Naive thymus-derived CD4-positive, alpha-beta T cell (primary cell): ENCODE measurements around the gene UXS1. TPM values are rescaled to one million over a fixed set of nuclear protein-coding genes. Genes with fewer than 3 reads are reported as not detected.

ENCODE experiments used
- ATAC-seq: fragments of 150-1000 bp; cut with Tn5 transposase; 2 replicates; pipeline ENCODE4 v1.10.0; 2021; ENCODE audit warnings: mild to moderate bottlenecking, moderate library complexity
- CTCF ChIA-PET: fragments of 350-600 bp; sonication (Branson Sonifier 250); formaldehyde crosslinking; loops from one replicate; lab custom pipeline; 2021; ENCODE audit warnings: antibody characterized with exemption; lab: Charles Lee
- POLR2A ChIA-PET: fragments of 350-600 bp; sonication (Branson Sonifier 250); formaldehyde crosslinking; loops from one replicate; lab custom pipeline; 2021; ENCODE audit warnings: antibody characterized with exemption, inconsistent platforms; lab: Charles Lee
- DNase-seq, 9 donors: peaks; one replicate each; pipeline versions ENCODE4 v3.0.0 to v3.0.0-alpha.2; 2020 to 2022; ENCODE audit warnings: mixed read lengths in 1 of 9
- H3K27ac ChIP-seq: one replicate; pipeline ENCODE4 v1.7.0; 2013; ENCODE audit warnings: mild to moderate bottlenecking, low read depth, low read length, moderate library complexity
- H3K27me3 ChIP-seq, 2 donors: one replicate each; pipeline ENCODE4 v1.7.0; 2013; ENCODE audit warnings: low read length in 2 of 2, mild to moderate bottlenecking in 2 of 2, moderate library complexity in 2 of 2; ENCODE audit not compliant: control insufficient read depth in 2 of 2, insufficient read depth in 2 of 2
- H3K36me3 ChIP-seq, 3 experiments: 1 replicate in 2 of 3; 2 replicates in 1 of 3; pipeline ENCODE4 v1.7.0; 2013; ENCODE audit warnings: low read length in 3 of 3, mild to moderate bottlenecking in 3 of 3, moderate library complexity in 1 of 3; ENCODE audit not compliant: insufficient read depth in 3 of 3, control insufficient read depth in 2 of 3
- H3K4me1 ChIP-seq, 2 donors: one replicate each; pipeline ENCODE4 v1.7.0; 2013; ENCODE audit warnings: low read length in 2 of 2, mild to moderate bottlenecking in 2 of 2, moderate library complexity in 1 of 2; ENCODE audit not compliant: control insufficient read depth in 2 of 2, insufficient read depth in 2 of 2
- H3K4me3 ChIP-seq: 2 replicates; pipeline ENCODE4 v1.7.0; 2013; ENCODE audit warnings: mild to moderate bottlenecking, low read length
- H3K9me3 ChIP-seq, 3 experiments: 1 replicate in 2 of 3; 2 replicates in 1 of 3; pipeline ENCODE4 v1.7.0; 2013; ENCODE audit warnings: low read length in 3 of 3; ENCODE audit not compliant: control insufficient read depth in 2 of 3
- H3K27ac Mint-ChIP-seq, 9 donors: one replicate each; pipeline ENCODE4 v1.8.0; 2020 to 2022; ENCODE audit warnings: mixed read lengths in 9 of 9, mild to moderate bottlenecking in 8 of 9, moderate library complexity in 5 of 9, inconsistent platforms in 2 of 9
- H3K27me3 Mint-ChIP-seq, 5 donors: one replicate each; pipeline ENCODE4 v1.8.0; 2021 to 2022; ENCODE audit warnings: mixed read lengths in 5 of 5, mild to moderate bottlenecking in 1 of 5
- H3K36me3 Mint-ChIP-seq, 5 donors: one replicate each; pipeline ENCODE4 v1.8.0; 2020 to 2022; ENCODE audit warnings: mixed read lengths in 5 of 5, mild to moderate bottlenecking in 3 of 5, inconsistent platforms in 1 of 5
- H3K4me1 Mint-ChIP-seq, 7 donors: one replicate each; pipeline ENCODE4 v1.8.0; 2020 to 2022; ENCODE audit warnings: mixed read lengths in 7 of 7, mild to moderate bottlenecking in 3 of 7, inconsistent platforms in 1 of 7
- H3K4me3 Mint-ChIP-seq, 10 donors: one replicate each; pipeline ENCODE4 v1.8.0; 2020 to 2022; ENCODE audit warnings: mild to moderate bottlenecking in 10 of 10, mixed read lengths in 10 of 10, moderate library complexity in 6 of 10, inconsistent platforms in 2 of 10
- H3K9me3 Mint-ChIP-seq, 11 donors: one replicate each; pipeline ENCODE4 v1.8.0; 2020 to 2022; ENCODE audit warnings: mixed read lengths in 11 of 11, mild to moderate bottlenecking in 4 of 11, inconsistent platforms in 1 of 11, moderate library complexity in 1 of 11
- intact Hi-C, 2 donors: fragments of 100-400 bp; cut with micrococcal nuclease; formaldehyde crosslinking; loops; one replicate each; pipeline ENCODE4 v1.15.1; 2023
- polyA plus RNA-seq, 2 donors: library from polyadenylated mRNA; unstranded; fragments of 300-500 nt; fragmentation: Illumina TruSeq; gene quantifications; one replicate each; pipeline ENCODE4 v1.2.3, GENCODE V29; 2021
- total RNA-seq, 6 experiments: library from RNA in 5 of 6; stranded (reverse) in 5 of 6; gene quantifications; 1 replicate in 5 of 6; 2 replicates in 1 of 6; pipeline ENCODE4 v1.2.3 and lab custom pipeline; 2021 to 2026

UXS1 gene
- total and polyA plus RNA-seq, 7 experiments from 2014 or later, result 52.3 to 185 (median 93.3) TPM

- Mint-ChIP-seq H3K9me3 (no peaks in the 10 kb centered on the region), H3K27me3 (peaks cover 0 to 12% (median 0%) of the 10 kb centered on the region in 5 donors), H3K27ac (peak overlapping the region; percentile 5 to 90 (median 54)), H3K36me3 (peaks cover 0 to 20% (median 7%) of the 10 kb centered on the region in 5 donors), H3K4me3 (peak overlapping the region; percentile 79 to 99 (median 88)), H3K4me1 (peaks cover 50 to 63% (median 58%) of the 10 kb centered on the region in 7 donors)
- Histone ChIP-seq H3K4me3 (peak overlapping the region; percentile 62), H3K4me1 (peaks cover 17 to 54% of the 10 kb centered on the region in 2 donors), H3K27me3 (no peaks in the 10 kb centered on the region), H3K27ac (peak overlapping the region; percentile 82), H3K36me3 (peaks cover 0 to 3% (median 0%) of the 10 kb centered on the region in 3 experiments), H3K9me3 (no peaks in the 10 kb centered on the region)
- ATAC-seq (peak; percentile 33), DNase-seq (peak in 8 of 9 donors; percentile 13 to 68 (median 16))
- CTCF ChIA-PET, result interaction anchor here (0.7 to 1.8 kb wide), 8 partner anchors 23 to 89 kb away, joined by 3 to 9 read pairs (median 4); no protein-coding TSS in a partner anchor
- intact Hi-C loops, result loop anchor here (1.0 to 10.0 kb wide), 6 partner anchors 9 to 1156 kb away; partner anchors contain the start of genes C2orf49 (in 1 of the 2) and MRPS9 (in 1 of the 2)
- POLR2A ChIA-PET, result interaction anchor here (0.6 to 2.2 kb wide), 10 partner anchors 10 to 98 kb away, joined by 3 to 52 read pairs (median 4); no protein-coding TSS in a partner anchor
Measured at GRCh38 chr2:106192752-106193689, 1.1 kb downstream of the UXS1 start.

GRCh38 chr2:106191511-106192016 is 2.5 kb downstream of the UXS1 start:
- DNase-seq (no peak), ATAC-seq (no peak)
- peak overlapping the region in 5 of 9 donors; percentile 2 to 67 (median 37) for H3K27ac Mint-ChIP-seq
- intact Hi-C loops, result loop anchor here (5.0 to 10.0 kb wide), 5 partner anchors 47 to 1154 kb away; partner anchors contain the start of genes C2orf49 (in 1 of the 2) and MRPS9 (in 1 of the 2)
- no peaks in the 10 kb centered on the region for H3K9me3 Mint-ChIP-seq
- CTCF ChIA-PET, result no interaction called here
- Histone ChIP-seq H3K4me3 (no peak overlapping the region), H3K4me1 (peaks cover 17 to 64% of the 10 kb centered on the region in 2 donors), H3K9me3 (no peaks in the 10 kb centered on the region), H3K27ac (no peak overlapping the region), H3K27me3 (no peaks in the 10 kb centered on the region), H3K36me3 (peaks cover 0 to 3% (median 0%) of the 10 kb centered on the region in 3 experiments)
- peaks cover 0 to 20% (median 7%) of the 10 kb centered on the region in 5 donors for H3K36me3 Mint-ChIP-seq
- peaks cover 56 to 78% (median 69%) of the 10 kb centered on the region in 7 donors for H3K4me1 Mint-ChIP-seq
- peaks cover 0 to 10% (median 0%) of the 10 kb centered on the region in 5 donors for H3K27me3 Mint-ChIP-seq
- H3K4me3 Mint-ChIP-seq, result peak overlapping the region; percentile 49 to 99 (median 87)
- POLR2A ChIA-PET, result interaction anchor here (2.5 kb wide), 1 partner anchor 30 kb away, joined by 20 read pairs; no protein-coding TSS in a partner anchor

- H3K27me3 Mint-ChIP-seq, result peaks cover 0 to 4% (median 0%) of the 10 kb centered on the region in 5 donors
- no peaks in the 10 kb centered on the region for H3K27me3 ChIP-seq
- peaks cover 4 to 32% (median 12%) of the 10 kb centered on the region in 5 donors for H3K36me3 Mint-ChIP-seq
- H3K4me1 ChIP-seq, result peaks cover 15 to 61% of the 10 kb centered on the region in 2 donors
- H3K9me3 Mint-ChIP-seq, result peaks cover 0 to 3% (median 0%) of the 10 kb centered on the region in 11 donors
- no peaks in the 10 kb centered on the region for H3K9me3 ChIP-seq
- DNase-seq (no peak), ATAC-seq (no peak)
- intact Hi-C loops, result loop anchor here (5.0 to 10.0 kb wide), 5 partner anchors 45 to 1153 kb away; partner anchors contain the start of genes C2orf49 (in 1 of the 2) and MRPS9 (in 1 of the 2)
- CTCF ChIA-PET, result no interaction called here
- POLR2A ChIA-PET, result interaction anchor here (2.5 kb wide), 1 partner anchor 29 kb away, joined by 20 read pairs; no protein-coding TSS in a partner anchor
- H3K27ac Mint-ChIP-seq, result peak overlapping the region in 8 of 9 donors; percentile 32 to 93 (median 68)
- H3K4me3 Mint-ChIP-seq, result peak overlapping the region in 9 of 10 donors; percentile 50 to 84 (median 65)
- H3K4me3 ChIP-seq, result no peak overlapping the region
- no peak overlapping the region for H3K27ac ChIP-seq
- peaks cover 0 to 3% (median 0%) of the 10 kb centered on the region in 3 experiments for H3K36me3 ChIP-seq
- peaks cover 56 to 86% (median 76%) of the 10 kb centered on the region in 7 donors for H3K4me1 Mint-ChIP-seq
Measured at GRCh38 chr2:106189764-106190468, 4.2 kb downstream of the UXS1 start.

GRCh38 chr2:106189325-106189724 is 4.8 kb downstream of the UXS1 start:
- CTCF ChIA-PET, result no interaction called here
- intact Hi-C loops, result no loop called here
- Mint-ChIP-seq H3K27me3 (peaks cover 0 to under 1% (median 0%) of the 10 kb centered on the region in 5 donors), H3K36me3 (peaks cover 4 to 33% (median 12%) of the 10 kb centered on the region in 5 donors), H3K27ac (peak overlapping the region; percentile 18 to 93 (median 67)), H3K4me3 (peak overlapping the region in 9 of 10 donors; percentile 50 to 79 (median 67)), H3K9me3 (peaks cover 0 to 3% (median 0%) of the 10 kb centered on the region in 11 donors), H3K4me1 (peaks cover 59 to 88% (median 80%) of the 10 kb centered on the region in 7 donors)
- no peaks in the 10 kb centered on the region for H3K27me3 ChIP-seq
- no peaks in the 10 kb centered on the region for H3K9me3 ChIP-seq
- H3K4me1 ChIP-seq, result peaks cover 12 to 66% of the 10 kb centered on the region in 2 donors
- ATAC-seq (no peak), DNase-seq (no peak)
- no peak overlapping the region for H3K27ac ChIP-seq
- H3K36me3 ChIP-seq, result peaks cover 0 to under 1% (median 0%) of the 10 kb centered on the region in 3 experiments
- POLR2A ChIA-PET, result no interaction called here
- H3K4me3 ChIP-seq, result no peak overlapping the region

- no peaks in the 10 kb centered on the region for H3K36me3 ChIP-seq
- CTCF ChIA-PET, result interaction anchor here (1.2 kb wide), 1 partner anchor 611 kb away, joined by 3 read pairs; no protein-coding TSS in a partner anchor
- peaks cover 62 to 98% (median 87%) of the 10 kb centered on the region in 7 donors for H3K4me1 Mint-ChIP-seq
- peak in 3 of 9 donors; percentile 18 to 34 (median 30) for DNase-seq
- peaks cover 4 to 33% (median 7%) of the 10 kb centered on the region in 5 donors for H3K36me3 Mint-ChIP-seq
- H3K9me3 Mint-ChIP-seq, result peaks cover 0 to 3% (median 0%) of the 10 kb centered on the region in 11 donors
- peak overlapping the region in 8 of 9 donors; percentile 54 to 89 (median 71) for H3K27ac Mint-ChIP-seq
- intact Hi-C loops, result no loop called here
- H3K9me3 ChIP-seq, result no peaks in the 10 kb centered on the region
- no peak overlapping the region for H3K27ac ChIP-seq
- H3K4me3 Mint-ChIP-seq, result peak overlapping the region in 9 of 10 donors; percentile 43 to 77 (median 71)
- H3K27me3 Mint-ChIP-seq, result no peaks in the 10 kb centered on the region
- H3K4me3 ChIP-seq, result no peak overlapping the region
- POLR2A ChIA-PET, result interaction anchor here (0.6 to 1.2 kb wide), 3 partner anchors 19 to 293 kb away, joined by 3 to 4 read pairs (median 3); no protein-coding TSS in a partner anchor
- H3K4me1 ChIP-seq, result peaks cover 8 to 73% of the 10 kb centered on the region in 2 donors
- no peak for ATAC-seq
- no peaks in the 10 kb centered on the region for H3K27me3 ChIP-seq
Measured at GRCh38 chr2:106187273-106187891, 6.7 kb downstream of the UXS1 start.
